IPS DF 19.7 (cell line): ENCODE data around the gene FAM107A.

Experiments
- DNase-seq: peaks from one replicate; pipeline ENCODE4 v3.0.0-alpha.2; 2013; ENCODE audit warnings: low read depth, low spot score

The FAM107A gene

GRCh38 chr3:58591517-58592510 lies 14.6 kb upstream of the FAM107A start:
- DNase-seq: no peak

GRCh38 chr3:58588030-58588614 lies 10.9 kb upstream of the FAM107A start:
- DNase-seq: no peak

DNA sequence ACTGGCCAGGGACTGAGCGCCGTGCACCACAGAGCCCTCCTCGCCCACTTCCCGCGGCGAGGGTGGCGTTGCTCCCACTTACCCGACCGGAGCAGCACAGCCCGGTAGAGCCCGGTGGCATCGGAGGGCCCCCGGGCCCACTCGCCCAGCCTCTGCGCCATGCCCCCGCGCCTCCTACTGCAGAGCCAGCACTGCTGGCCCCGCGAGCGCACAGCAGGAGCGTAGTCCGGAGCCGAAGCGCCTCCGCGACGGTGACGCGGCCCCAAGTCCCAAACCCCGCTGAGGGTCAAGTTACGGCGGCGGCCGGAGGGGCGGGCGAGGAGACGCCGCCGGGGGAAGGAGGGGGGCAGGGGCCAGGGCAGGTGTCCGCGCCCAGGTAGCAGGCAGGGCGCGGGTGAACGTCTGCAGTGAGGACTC lies 9.6 kb upstream of the FAM107A start:
- no peak for DNase-seq

DNA sequence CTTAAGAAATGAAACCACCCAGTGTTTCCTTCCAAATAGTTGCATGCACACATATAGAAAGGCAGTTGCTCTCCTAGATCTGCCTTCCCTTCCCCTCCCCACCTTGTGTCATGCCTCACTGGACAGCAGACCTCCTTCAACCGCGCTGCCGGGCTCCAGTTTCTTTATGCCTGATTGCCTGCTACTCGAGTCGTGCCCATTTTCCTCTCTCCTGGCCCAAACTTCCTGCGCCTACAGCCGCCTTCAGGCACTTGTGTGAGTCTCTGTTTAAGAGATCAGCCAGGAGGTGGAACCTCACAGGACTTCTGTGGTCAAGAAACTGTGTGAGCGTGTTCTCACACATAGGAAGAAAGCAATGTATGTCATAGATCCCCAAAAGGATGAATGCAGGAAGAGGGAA lies 8.8 kb upstream of the FAM107A start:
- DNase-seq: no peak

- no peak for DNase-seq
These were observed 8.0 kb upstream of the FAM107A start for GRCh38 chr3:58585005-58585786.

DNA sequence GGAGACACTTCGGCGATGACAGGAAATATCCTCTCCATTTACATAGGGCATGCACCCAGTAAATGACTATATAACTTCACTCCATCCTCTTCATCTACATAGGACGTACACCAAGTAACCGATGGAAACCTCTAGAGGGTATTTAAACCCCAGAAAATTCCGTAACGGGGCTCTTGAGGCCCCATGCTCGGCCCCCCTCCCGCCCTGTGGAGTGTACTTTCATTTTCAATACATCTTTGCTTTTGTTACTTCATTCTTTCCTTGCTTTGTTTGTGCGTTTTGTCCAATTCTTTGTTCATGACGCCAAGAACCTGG lies 7.5 kb upstream of the FAM107A start:
- DNase-seq: no peak

DNA sequence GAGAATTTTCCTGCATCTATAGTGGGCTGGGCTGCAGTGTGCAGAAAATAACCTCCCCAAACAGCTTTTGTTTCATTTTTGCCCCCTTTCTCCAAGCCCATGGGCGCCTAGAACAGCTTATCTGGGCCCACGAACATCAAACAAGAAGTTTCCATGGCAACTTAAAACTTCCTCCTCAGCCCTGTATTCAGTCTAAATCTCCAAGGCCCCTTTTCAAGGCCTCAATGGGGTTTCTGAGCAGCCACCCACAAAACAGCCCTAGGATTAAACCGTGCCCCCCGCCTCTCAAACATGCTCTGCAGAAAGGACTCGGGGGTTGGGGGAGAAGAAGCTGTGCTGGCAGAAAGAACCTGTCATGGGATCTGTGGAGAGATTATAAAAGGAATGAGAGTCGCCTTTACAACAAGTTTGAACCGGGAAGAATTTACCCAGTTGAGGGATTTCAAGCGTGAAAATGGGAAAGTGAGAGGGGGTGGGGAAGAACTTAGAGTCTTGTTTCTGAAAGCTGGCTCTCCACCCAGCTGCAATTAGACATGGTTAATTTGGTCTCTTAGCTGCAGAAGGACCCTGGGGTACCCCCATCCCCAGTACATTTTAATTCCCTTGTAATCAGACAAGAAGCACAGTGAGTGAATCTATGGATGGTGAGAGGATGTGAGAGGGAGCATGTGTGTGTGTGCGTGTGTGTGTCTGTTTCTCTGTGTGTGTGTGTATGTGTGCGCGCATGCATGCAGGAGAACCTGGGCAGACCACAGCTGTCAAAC lies 4.3 kb upstream of the FAM107A start:
- no peak for DNase-seq

- no peak for DNase-seq
These were observed 3.7 kb upstream of the FAM107A start for GRCh38 chr3:58580826-58581327.

DNA sequence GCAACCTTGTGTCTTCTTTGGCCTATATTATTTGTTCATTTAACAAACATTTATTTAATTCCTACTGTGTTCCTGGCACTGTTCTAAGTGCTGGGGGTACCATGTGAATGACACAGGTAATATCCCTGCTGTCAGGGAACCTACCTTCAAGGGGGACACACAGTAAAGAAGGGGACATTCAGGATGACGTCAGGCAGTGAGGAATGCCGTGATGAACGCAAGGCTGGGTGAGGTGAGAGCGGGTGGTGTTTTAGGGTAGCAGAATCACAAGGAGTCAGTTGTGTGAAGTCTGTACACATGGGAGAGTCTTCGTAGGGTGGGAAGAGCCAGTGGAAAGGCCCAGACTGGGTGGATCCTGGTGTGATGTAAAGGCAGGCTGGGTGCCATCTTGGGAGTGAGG lies 1.7 kb upstream of the FAM107A start:
- DNase-seq: no peak

DNA sequence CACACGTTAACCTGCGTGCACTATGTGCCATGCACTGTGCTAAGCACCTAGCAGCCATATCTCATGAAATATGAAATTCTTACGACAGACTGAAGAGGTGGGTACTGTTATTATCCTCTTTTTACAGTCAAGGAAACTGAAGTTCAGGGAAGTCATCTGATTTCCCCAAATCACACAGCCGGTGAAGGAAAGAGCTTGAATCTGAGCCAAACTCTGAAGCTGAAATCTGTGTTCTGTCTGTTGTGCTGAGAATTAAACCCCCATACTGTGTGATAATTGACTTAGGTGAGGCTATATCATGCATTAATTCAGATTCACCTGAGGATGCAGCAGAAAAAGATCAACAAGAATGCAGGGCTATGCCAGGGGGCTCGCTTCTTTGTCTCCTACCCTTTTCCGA lies 475 bp downstream of the FAM107A start:
- no peak for DNase-seq

- DNase-seq: no peak
These were observed 1.1 kb downstream of the FAM107A start for GRCh38 chr3:58575971-58576652.

GRCh38 chr3:58574682-58575081 lies 2.5 kb downstream of the FAM107A start:
- DNase-seq: no peak

DNA sequence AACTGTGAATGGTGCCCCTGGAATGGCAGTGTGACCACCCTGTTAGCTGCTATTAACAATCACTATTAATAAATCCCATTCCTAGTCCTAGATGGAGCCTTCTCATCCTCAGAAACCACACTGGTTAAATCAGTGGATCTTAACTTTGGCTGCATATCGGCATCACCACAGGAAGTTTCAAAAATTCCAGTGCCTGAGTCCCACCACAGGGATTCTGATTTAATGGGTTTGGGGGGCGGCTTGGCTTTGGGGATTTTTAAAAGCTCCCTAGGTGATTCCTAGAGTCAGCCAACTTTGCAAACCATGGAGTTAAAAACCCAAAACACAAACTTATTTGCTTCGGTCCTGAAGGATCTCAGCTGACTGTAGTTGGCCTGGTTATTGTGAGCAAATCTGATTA lies 3.1 kb downstream of the FAM107A start:
- no peak for DNase-seq

- DNase-seq: no peak
These were observed 3.6 kb downstream of the FAM107A start for GRCh38 chr3:58573640-58574039.

- no peak for DNase-seq
These were observed 4.5 kb downstream of the FAM107A start for GRCh38 chr3:58572634-58573230.

- DNase-seq: no peak
These were observed 5.1 kb downstream of the FAM107A start for GRCh38 chr3:58572013-58572633.

DNA sequence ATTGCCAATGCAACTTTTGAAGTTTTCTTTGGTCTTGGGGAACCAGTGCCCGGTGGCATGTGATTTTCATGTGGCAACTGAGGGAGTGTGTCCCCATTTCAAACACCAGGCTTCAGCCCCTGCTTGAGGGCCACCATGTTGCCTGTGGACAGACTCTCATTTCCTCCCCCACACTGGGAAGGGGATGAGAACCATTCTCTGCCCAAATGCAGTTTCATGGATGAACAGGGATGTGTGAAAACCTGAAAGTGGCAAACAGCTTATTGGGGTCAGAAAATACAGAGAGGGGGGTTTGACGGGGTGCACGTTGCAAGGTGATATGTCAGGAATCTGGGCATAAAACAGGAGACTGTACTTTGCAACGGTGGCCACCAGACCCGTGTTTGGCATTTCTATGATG lies 6.3 kb downstream of the FAM107A start:
- no peak for DNase-seq

GRCh38 chr3:58569287-58570001 lies 7.7 kb downstream of the FAM107A start:
- DNase-seq: no peak

GRCh38 chr3:58568572-58569286 lies 8.5 kb downstream of the FAM107A start:
- DNase-seq: no peak
